H1 (cell line): ENCODE results near the gene ADGRG1. TPM values are rescaled to one million over a fixed set of nuclear protein-coding genes. Genes with fewer than 3 reads are reported as not detected.
A peak's percentile ranks its signal among the peaks of the same experiment; 100 is the strongest.

Experiments used
- CTCF ChIA-PET: fragments of 300-600 bp; sonication (Branson Sonifier 250); formaldehyde crosslinking; loops from one replicate; lab custom pipeline; 2021; ENCODE audit not compliant: partially characterized antibody; lab: Charles Lee
- POLR2A ChIA-PET: fragments of 300-600 bp; sonication (Branson Sonifier 250); formaldehyde crosslinking; loops from one replicate; lab custom pipeline; 2021; ENCODE audit warnings: inconsistent platforms; ENCODE audit not compliant: partially characterized antibody; lab: Charles Lee
- DNase-seq, 2 experiments: peaks; one replicate each; pipeline versions ENCODE4 v3.0.0 to v3.0.0-alpha.2; 2010 to 2022; ENCODE audit warnings: low spot score in 2 of 2, low read depth in 1 of 2, mixed read lengths in 1 of 2
- FAIRE-seq: peaks from 2 replicates; lab custom pipeline; 2011; peaks lifted over from hg19 to GRCh38; lab: Jason Lieb, UNC
- H2AFZ ChIP-seq: 2 replicates; pipeline ENCODE4 v1.8.1; 2012; ENCODE audit warnings: low read length, inconsistent platforms
- H2AK5ac ChIP-seq: 2 replicates; pipeline ENCODE4 v1.6.1; 2013; ENCODE audit warnings: low read depth, low read length
- H2BK120ac ChIP-seq: replicated peaks from 2 replicates; pipeline ENCODE3; 2013; ENCODE audit warnings: low read depth, low read length, inconsistent platforms
- H2BK12ac ChIP-seq: 2 replicates; pipeline ENCODE4 v1.6.1; 2013; ENCODE audit warnings: low read depth, low read length
- H2BK15ac ChIP-seq: 2 replicates; pipeline ENCODE4 v1.6.1; 2013; ENCODE audit warnings: low read length
- H2BK20ac ChIP-seq: 2 replicates; pipeline ENCODE4 v1.6.1; 2013; ENCODE audit warnings: low read length
- H2BK5ac ChIP-seq: 2 replicates; pipeline ENCODE4 v1.6.1; 2013; ENCODE audit warnings: low read depth, low read length
- H3K14ac ChIP-seq: 2 replicates; pipeline ENCODE4 v1.6.1; 2013; ENCODE audit warnings: inconsistent platforms; ENCODE audit not compliant: insufficient read length
- H3K18ac ChIP-seq: 2 replicates; pipeline ENCODE4 v1.6.1; 2013; ENCODE audit warnings: low read length; ENCODE audit errors: extremely low read depth
- H3K23ac ChIP-seq: 2 replicates; pipeline ENCODE4 v1.6.1; 2013; ENCODE audit warnings: inconsistent platforms; ENCODE audit not compliant: insufficient read length
- H3K23me2 ChIP-seq: 2 replicates; pipeline ENCODE4 v1.6.1; 2013; ENCODE audit warnings: low read depth, low read length
- H3K27ac ChIP-seq: 2 replicates; pipeline ENCODE4 v1.6.1; 2011; ENCODE audit warnings: low read depth, low read length, inconsistent platforms
- H3K27me3 ChIP-seq, 4 experiments: replicated peaks in 1 of 4; 1 replicate in 1 of 4; 2 replicates in 3 of 4; pipeline versions ENCODE4 v1.6.1 to v1.8.1; 2011 to 2013; ENCODE audit warnings: low read length in 3 of 4, mild to moderate bottlenecking in 3 of 4, inconsistent platforms in 2 of 4, mixed read lengths in 2 of 4, moderate library complexity in 1 of 4; ENCODE audit not compliant: control insufficient read depth in 3 of 4, insufficient read depth in 3 of 4; ENCODE audit errors: extremely low read depth in 1 of 4
- H3K36me3 ChIP-seq, 4 experiments: 2 replicates each; pipeline versions ENCODE4 v1.6.1 to v1.8.1; 2011 to 2013; ENCODE audit warnings: mild to moderate bottlenecking in 4 of 4, low read length in 3 of 4, moderate library complexity in 2 of 4, control low read depth in 1 of 4, inconsistent platforms in 1 of 4; ENCODE audit not compliant: insufficient read depth in 4 of 4, control insufficient read depth in 2 of 4
- H3K4ac ChIP-seq: replicated peaks from 2 replicates; pipeline ENCODE3; 2013; ENCODE audit warnings: low read length, low read depth, mixed read lengths, inconsistent platforms; ENCODE audit not compliant: insufficient read length
- H3K4me1 ChIP-seq, 4 experiments: replicated peaks in 1 of 4; 1 replicate in 1 of 4; 2 replicates in 3 of 4; pipeline versions ENCODE4 v1.6.1 to v1.8.1; 2011 to 2013; ENCODE audit warnings: low read length in 3 of 4, inconsistent platforms in 2 of 4, mixed read lengths in 1 of 4; ENCODE audit not compliant: insufficient read depth in 4 of 4, control insufficient read depth in 3 of 4
- H3K4me2 ChIP-seq, 2 experiments: 2 replicates each; pipeline versions ENCODE4 v1.6.1 to v1.8.1; 2011 to 2013; ENCODE audit warnings: low read depth in 2 of 2, low read length in 2 of 2, control low read depth in 1 of 2, inconsistent platforms in 1 of 2, mild to moderate bottlenecking in 1 of 2; ENCODE audit not compliant: insufficient read depth in 1 of 2
- H3K4me3 ChIP-seq, 4 experiments: fragments of 200-600, 300-600 bp in 1 of 4; sonication (generic), shearing (Covaris generic), sonication (Bioruptor Twin) in 1 of 4; 2 replicates each; pipeline versions ENCODE4 v1.5.1 to v1.8.1; 2011 to 2016; ENCODE audit warnings: low read length in 4 of 4, low read depth in 3 of 4, control low read depth in 2 of 4, inconsistent platforms in 2 of 4, mild to moderate bottlenecking in 2 of 4, mixed read lengths in 1 of 4, moderate library complexity in 1 of 4; ENCODE audit not compliant: insufficient read depth in 2 of 4; ENCODE audit errors: extremely low read depth in 1 of 4
- H3K56ac ChIP-seq: replicated peaks from 2 replicates; pipeline ENCODE3; 2013; ENCODE audit warnings: low read depth, mild to moderate bottlenecking, mixed read lengths, low read length, inconsistent platforms; ENCODE audit not compliant: insufficient read length
- H3K79me1 ChIP-seq: 2 replicates; pipeline ENCODE4 v1.6.1; 2013; ENCODE audit warnings: low read depth, low read length, control low read depth
- H3K79me2 ChIP-seq, 2 experiments: 2 replicates each; pipeline versions ENCODE4 v1.6.1 to v1.8.1; 2012 to 2013; ENCODE audit warnings: low read length in 2 of 2, mild to moderate bottlenecking in 2 of 2, inconsistent platforms in 1 of 2; ENCODE audit not compliant: insufficient read depth in 2 of 2, control insufficient read depth in 1 of 2
- H3K9ac ChIP-seq, 4 experiments: replicated peaks in 1 of 4; 1 replicate in 1 of 4; 2 replicates in 3 of 4; pipeline versions ENCODE4 v1.6.1 to v1.8.1; 2011 to 2013; ENCODE audit warnings: low read depth in 3 of 4, low read length in 3 of 4, control low read depth in 2 of 4, mild to moderate bottlenecking in 2 of 4, moderate library complexity in 2 of 4, inconsistent platforms in 1 of 4; ENCODE audit errors: extremely low read depth in 1 of 4
- H3K9me3 ChIP-seq, 2 experiments: 2 replicates each; pipeline versions ENCODE4 v1.6.1 to v1.8.1; 2012 to 2013; ENCODE audit warnings: mild to moderate bottlenecking in 2 of 2, moderate library complexity in 2 of 2, control low read depth in 1 of 2, inconsistent platforms in 1 of 2, low read depth in 1 of 2, low read length in 1 of 2, mixed read lengths in 1 of 2; ENCODE audit not compliant: insufficient read depth in 2 of 2
- H4K20me1 ChIP-seq, 2 experiments: replicated peaks in 1 of 2; 2 replicates each; pipeline versions ENCODE3 to v1.8.1; 2011 to 2013; ENCODE audit warnings: inconsistent platforms in 2 of 2, low read length in 2 of 2, mild to moderate bottlenecking in 1 of 2; ENCODE audit not compliant: insufficient read depth in 2 of 2, control insufficient read depth in 1 of 2
- H4K5ac ChIP-seq: 2 replicates; pipeline ENCODE4 v1.6.1; 2013; ENCODE audit warnings: low read length, low read depth, mixed read lengths, inconsistent platforms; ENCODE audit not compliant: insufficient read length
- H4K8ac ChIP-seq: 2 replicates; pipeline ENCODE4 v1.8.0; 2013; ENCODE audit warnings: mild to moderate bottlenecking, moderate library complexity, low read length, inconsistent platforms; ENCODE audit not compliant: insufficient read depth; ENCODE audit errors: extremely low read depth
- H4K91ac ChIP-seq: replicated peaks from 2 replicates; pipeline ENCODE3; 2013; ENCODE audit warnings: low read length, mixed read lengths, inconsistent platforms; ENCODE audit not compliant: insufficient read length
- WGBS, 2 experiments: shearing (Covaris generic) in 1 of 2; methylation state at CpG; one replicate each; pipeline versions ENCODE4 v1.1.6 to v1.1.7; 2013 to 2015; ENCODE audit warnings: low lambda C conversion rate in 2 of 2, mixed read lengths in 2 of 2, inconsistent platforms in 1 of 2, low coverage in 1 of 2, missing lambda C conversion rate in 1 of 2; ENCODE audit not compliant: insufficient replicate concordance in 2 of 2, insufficient coverage in 1 of 2, insufficient read length in 1 of 2; ENCODE audit errors: extremely low coverage in 1 of 2, missing lambda C conversion rate in 1 of 2; 5-methylcytosine and 5-hydroxymethylcytosine counted together
- polyA plus RNA-seq, 7 experiments: library from polyadenylated mRNA; depleted of rRNA in 3 of 7; stranded (reverse) in 5 of 7; unstranded in 2 of 7; fragments of >200 nt in 5 of 7; fragments of 200-250 nt in 2 of 7; gene quantifications; 1 replicate in 5 of 7; 2 replicates in 1 of 7; 4 replicates in 1 of 7; pipeline versions ENCODE4 v1.2.1 to v1.2.3, GENCODE V29; 2011 to 2013; ENCODE audit warnings: missing spikeins in 2 of 7, mixed read lengths in 2 of 7
- total RNA-seq: library from RNA; stranded (reverse); fragmentation: NEBNext Ultra II Directional; extraction: Animal tissue kit (Norgen Biotek cat#: 25700); gene quantifications from 2 replicates; pipeline ENCODE4 v1.2.1, GENCODE V29; 2021

The ADGRG1 gene
- total and polyA plus RNA-seq, 2 of the 8 experiments (the other 6 are each of a cell fraction or from before 2014, with no cell fraction given): 1.3 to 2.6 TPM

DNA sequence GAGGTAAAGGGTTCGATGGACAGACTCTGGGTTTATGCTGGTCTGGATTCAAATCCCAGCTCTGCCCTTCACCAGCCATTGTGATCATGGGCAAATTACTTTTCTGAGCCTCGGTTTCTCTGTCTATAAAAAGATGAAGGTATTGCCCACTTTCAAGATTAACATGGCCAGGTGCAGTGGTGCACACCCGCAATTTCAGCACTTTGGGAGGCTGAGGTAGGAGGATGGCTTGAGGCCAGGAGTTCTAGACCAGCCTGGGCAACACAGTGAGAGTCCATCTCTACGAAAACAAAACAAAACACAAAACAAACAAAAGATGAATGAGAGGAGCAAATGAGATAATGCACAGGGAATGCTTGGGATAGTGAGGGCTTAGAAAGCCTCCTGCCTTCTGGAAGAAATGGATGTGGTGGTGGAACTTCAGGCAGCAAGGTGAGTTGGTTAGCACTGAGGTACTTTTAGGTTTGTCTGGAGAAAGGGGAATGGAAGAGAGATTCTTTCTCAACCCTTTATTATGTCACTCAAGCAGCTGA lies 48.2 kb downstream of the ADGRG1 start:
- Histone ChIP-seq H3K36me3 (no peaks in the 10 kb centered on the region), H3K4me3 (no peak overlapping the region; a peak in 1 of 8 replicates), H4K20me1 (no peaks in the 10 kb centered on the region), H3K23me2 (no peaks in the 10 kb centered on the region), H3K4me2 (peak overlapping the region in 1 of 2 experiments; percentile 57; a peak in 2 of 4 replicates), H3K27me3 (no peaks in the 10 kb centered on the region; a peak in 1 of 7 replicates), H4K91ac (no peak overlapping the region), H4K5ac (no peak overlapping the region), H4K8ac (no peak overlapping the region), H3K27ac (no peak overlapping the region), H3K79me2 (no peaks in the 10 kb centered on the region), H2AK5ac (0 out of 2 replicates have a peak overlapping the region, but pooled peaks have one; percentile 24), H3K9ac (no peak overlapping the region), H2AFZ (no peak overlapping the region), H2BK5ac (no peak overlapping the region), H3K14ac (no peak overlapping the region), H3K56ac (no peak overlapping the region), H3K4me1 (peaks cover 3 to 16% (median 11%) of the 10 kb centered on the region in 4 experiments), H2BK120ac (no peak overlapping the region), H2BK12ac (no peak overlapping the region), H3K23ac (no peak overlapping the region), H3K18ac (no peak overlapping the region), H2BK15ac (0 out of 2 replicates have a peak overlapping the region, but pooled peaks have one; percentile 12), H2BK20ac (no peak overlapping the region), H3K9me3 (no peaks in the 10 kb centered on the region), H3K4ac (no peak overlapping the region), H3K79me1 (no peaks in the 10 kb centered on the region)
- no peak for FAIRE-seq
- DNase-seq: no peak
- 86% methylated on average over 4 of the region's 4 CpGs; no CpG with 5 or more reads in 1 of the 2 experiments for WGBS, 2 experiments
- CTCF ChIA-PET: interaction anchor here (1.1 to 3.6 kb wide), 8 partner anchors 9 to 87 kb away, joined by 3 to 26 read pairs (median 4); partner anchors contain the start of gene ADGRG3
- POLR2A ChIA-PET: interaction anchor here (1.0 to 1.7 kb wide), 3 partner anchors 9 to 58 kb away, joined by 3 to 4 read pairs (median 4); partner anchors contain the start of gene KATNB1
